Measurements from ENCODE around the gene NEK9.
A peak's percentile ranks its signal among the peaks of the same experiment; 100 is the strongest.
"Not testable (repeated sequence)": the region's sequence is repeated elsewhere in the genome, so short reads cannot be mapped to it uniquely, and the experiment has no call there.

Gene NEK9

DNA sequence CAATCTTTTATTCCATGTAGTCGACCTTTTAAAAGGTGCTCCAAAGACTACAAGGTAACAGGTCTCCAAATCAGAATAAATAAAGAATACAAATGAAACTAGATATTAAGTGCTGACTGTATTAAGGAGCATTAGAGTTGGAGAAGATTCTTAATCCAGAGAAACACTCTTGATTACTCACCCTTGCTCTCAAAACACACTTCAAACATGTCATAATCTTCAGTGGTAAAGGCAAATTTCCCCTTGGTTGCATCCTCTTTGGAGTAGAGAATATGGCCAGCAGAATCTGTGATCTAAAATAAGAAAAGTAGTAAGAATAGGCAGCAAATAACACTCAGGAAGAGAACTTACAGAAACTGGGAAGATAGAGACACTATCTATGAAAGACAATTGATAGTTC, 25.0 kb upstream of the NEK9 start:
- Mint-ChIP-seq H3K27me3 (ENCODE audit: low read depth) (no peaks in the 10 kb centered on the region), H3K9me3 (no peaks in the 10 kb centered on the region), H3K27ac (no peak overlapping the region), H3K4me1 (peaks cover 25% of the 10 kb centered on the region), H3K4me3 (no peak overlapping the region), H3K36me3 (ENCODE audit: low read depth) (peaks cover 34% of the 10 kb centered on the region)
- TF ChIP-seq, protein P1, sequence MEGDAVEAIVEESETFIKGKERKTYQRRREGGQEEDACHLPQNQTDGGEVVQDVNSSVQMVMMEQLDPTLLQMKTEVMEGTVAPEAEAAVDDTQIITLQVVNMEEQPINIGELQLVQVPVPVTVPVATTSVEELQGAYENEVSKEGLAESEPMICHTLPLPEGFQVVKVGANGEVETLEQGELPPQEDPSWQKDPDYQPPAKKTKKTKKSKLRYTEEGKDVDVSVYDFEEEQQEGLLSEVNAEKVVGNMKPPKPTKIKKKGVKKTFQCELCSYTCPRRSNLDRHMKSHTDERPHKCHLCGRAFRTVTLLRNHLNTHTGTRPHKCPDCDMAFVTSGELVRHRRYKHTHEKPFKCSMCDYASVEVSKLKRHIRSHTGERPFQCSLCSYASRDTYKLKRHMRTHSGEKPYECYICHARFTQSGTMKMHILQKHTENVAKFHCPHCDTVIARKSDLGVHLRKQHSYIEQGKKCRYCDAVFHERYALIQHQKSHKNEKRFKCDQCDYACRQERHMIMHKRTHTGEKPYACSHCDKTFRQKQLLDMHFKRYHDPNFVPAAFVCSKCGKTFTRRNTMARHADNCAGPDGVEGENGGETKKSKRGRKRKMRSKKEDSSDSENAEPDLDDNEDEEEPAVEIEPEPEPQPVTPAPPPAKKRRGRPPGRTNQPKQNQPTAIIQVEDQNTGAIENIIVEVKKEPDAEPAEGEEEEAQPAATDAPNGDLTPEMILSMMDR (IDR thresholded peaks at IDR 0.05; ENCODE audit: unreplicated experiment in 3 of 3) = no peak

DNA sequence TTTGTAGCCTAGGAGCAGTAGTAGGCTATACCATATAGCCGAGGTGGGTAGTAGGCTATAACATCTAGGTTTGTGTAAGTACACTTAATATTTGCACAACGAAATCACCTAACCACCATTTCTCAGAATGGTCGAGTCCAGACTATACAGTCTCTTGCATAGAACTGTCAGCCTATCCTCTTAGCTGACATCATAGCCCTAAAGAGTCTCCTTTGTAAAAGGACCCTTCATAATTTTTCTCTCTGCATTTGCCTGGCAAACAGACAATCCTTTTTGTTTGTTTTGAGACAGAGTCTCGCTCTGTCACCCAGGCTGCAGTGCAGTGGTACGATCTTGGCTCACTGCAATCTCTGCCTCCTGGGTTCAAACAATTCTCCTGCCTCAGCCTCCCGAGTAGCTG, 23.8 kb upstream of the NEK9 start:
- Mint-ChIP-seq H3K36me3 (ENCODE audit: low read depth) (peaks cover 43% of the 10 kb centered on the region), H3K4me1 (peaks cover 30% of the 10 kb centered on the region)
- H3K4me3 Mint-ChIP-seq; H3K27ac Mint-ChIP-seq; H3K9me3 Mint-ChIP-seq; H3K27me3 Mint-ChIP-seq (ENCODE audit: low read depth): not testable (repeated sequence)

DNA sequence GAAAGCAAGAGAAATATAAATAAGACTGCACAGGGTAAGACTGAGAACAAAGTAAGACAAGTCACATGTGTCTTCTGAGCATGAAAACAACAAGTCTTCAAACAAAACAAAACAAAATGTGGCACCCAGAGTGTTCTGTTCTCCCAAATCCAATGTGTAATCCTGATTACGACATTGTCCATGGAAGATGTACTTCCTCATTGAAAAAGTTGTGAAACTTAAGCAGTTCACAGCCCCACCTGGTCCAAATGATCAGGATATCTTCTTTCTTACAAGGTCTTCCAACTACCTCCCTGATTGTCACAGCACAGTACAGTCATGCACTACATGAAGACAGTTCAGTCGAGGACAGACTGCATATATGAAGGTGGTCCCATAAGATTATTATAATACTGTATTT, 23.3 kb upstream of the NEK9 start:
- Mint-ChIP-seq H3K9me3 (no peaks in the 10 kb centered on the region), H3K27ac (no peak overlapping the region), H3K36me3 (ENCODE audit: low read depth) (peaks cover 44% of the 10 kb centered on the region), H3K27me3 (ENCODE audit: low read depth) (no peaks in the 10 kb centered on the region), H3K4me3 (no peak overlapping the region), H3K4me1 (peaks cover 25% of the 10 kb centered on the region)
- TF ChIP-seq, protein P1 (IDR thresholded peaks at IDR 0.05; ENCODE audit: unreplicated experiment in 3 of 3) = no peak

DNA sequence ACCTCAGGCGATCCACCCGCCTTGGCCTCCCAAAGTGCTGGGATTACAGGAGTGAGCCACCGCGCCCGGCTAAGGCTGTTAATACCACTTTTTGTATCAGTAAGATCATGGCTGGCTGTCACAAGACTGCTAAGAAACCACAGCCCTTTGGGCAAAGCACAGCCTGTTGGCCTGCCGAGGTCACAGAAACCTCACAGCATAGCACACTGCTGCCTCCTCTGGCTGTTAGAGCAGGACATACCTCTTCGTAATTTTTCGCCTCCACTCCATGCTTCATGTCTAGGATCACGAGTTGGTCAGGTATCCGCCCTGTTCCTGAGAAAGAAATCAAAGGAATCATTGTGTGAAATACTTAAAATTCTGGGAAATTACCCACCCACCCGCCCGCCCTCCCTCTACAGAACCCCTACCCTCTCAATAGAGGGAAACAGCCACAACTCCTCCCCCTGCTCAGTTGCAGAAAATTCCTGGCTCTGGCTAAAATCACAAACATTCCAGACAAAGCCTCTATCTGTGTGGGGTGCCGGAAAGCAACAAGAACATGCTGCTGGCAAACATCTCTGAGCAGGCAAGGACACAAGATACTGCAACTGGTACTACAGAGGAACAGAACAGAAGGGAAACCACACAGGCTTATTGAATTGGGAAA, 20.7 kb upstream of the NEK9 start:
- peak overlapping the region; percentile 75 to 92 (median 88) for H3K27ac Mint-ChIP-seq
- no peaks in the 10 kb centered on the region for H3K9me3 Mint-ChIP-seq
- no peak overlapping the region for H3K4me3 Mint-ChIP-seq
- H3K36me3 Mint-ChIP-seq (ENCODE audit: low read depth) = peaks cover 58% of the 10 kb centered on the region
- H3K27me3 Mint-ChIP-seq (ENCODE audit: low read depth) = no peaks in the 10 kb centered on the region
- H3K4me1 Mint-ChIP-seq = peaks cover 37% of the 10 kb centered on the region
- TF ChIP-seq, protein P1 (IDR thresholded peaks at IDR 0.05; ENCODE audit: unreplicated experiment in 3 of 3) = peak; percentile 22 to 36 (median 28)

DNA sequence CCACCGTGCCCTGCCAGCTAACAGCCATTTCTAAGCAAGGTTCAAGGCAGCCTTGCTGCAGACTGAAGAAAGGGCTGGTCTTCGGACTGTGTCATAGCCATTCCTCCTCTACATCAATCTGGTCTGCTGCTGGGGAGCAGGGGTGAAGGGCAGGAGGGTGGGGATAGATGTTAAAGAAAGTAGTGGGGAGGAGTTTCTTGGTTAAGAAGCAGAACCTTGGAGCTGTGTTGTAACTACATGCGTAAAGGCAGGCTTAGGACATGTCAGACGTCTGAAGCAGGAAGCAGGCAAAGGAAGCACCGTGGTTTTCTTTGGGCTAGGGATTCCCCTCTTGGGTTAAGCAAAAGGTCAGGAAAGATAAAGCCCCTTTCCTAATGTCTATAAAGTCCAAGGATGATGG, 18.1 kb upstream of the NEK9 start:
- H3K4me3 Mint-ChIP-seq = no peak overlapping the region
- H3K36me3 Mint-ChIP-seq (ENCODE audit: low read depth) = peaks cover 47% of the 10 kb centered on the region
- no peaks in the 10 kb centered on the region for H3K27me3 Mint-ChIP-seq (ENCODE audit: low read depth)
- H3K27ac Mint-ChIP-seq = no peak overlapping the region
- TF ChIP-seq, protein P1 (IDR thresholded peaks at IDR 0.05; ENCODE audit: unreplicated experiment in 3 of 3) = no peak
- no peaks in the 10 kb centered on the region for H3K9me3 Mint-ChIP-seq
- H3K4me1 Mint-ChIP-seq = peaks cover 37% of the 10 kb centered on the region

DNA sequence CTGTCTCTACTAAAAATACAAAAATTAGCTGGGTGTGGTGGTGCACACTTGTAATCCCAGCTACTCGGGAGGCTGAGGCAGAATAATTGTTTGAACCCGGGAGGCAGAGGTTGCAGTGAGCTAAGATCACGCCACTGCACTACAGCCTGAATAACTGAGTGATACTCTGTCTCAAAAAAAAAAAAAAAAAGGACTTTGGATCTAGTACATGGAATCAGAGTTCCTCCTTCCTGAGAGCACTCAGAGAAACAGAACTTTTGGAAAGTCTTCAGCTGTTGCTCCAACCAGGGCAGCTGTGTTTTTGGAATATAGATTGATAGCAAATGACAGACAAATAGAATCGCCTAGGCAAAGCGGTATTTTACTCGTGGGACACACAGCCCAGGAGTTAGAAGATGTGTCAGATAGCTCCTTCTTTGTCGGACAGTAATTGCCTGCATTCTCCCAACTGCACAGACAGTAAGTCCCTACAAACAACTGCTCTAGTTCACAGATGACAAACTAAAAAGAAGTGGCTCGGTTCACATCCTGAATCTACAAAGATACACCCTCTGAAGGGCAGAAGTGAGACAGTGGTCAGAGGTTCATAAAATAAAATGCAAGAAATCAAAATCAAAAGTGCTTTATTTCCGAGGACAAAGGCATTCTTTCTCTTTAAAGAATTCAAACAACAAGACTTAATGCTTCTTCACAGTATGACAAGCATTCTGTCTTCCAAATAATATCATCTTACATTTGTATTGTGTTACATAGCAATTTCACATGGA, 17.1 kb upstream of the NEK9 start:
- Mint-ChIP-seq H3K9me3 (no peaks in the 10 kb centered on the region), H3K27ac (peak overlapping the region; percentile 56 to 71 (median 68))

More for the DNA sequence above, 17.1 kb upstream of the NEK9 start:
- TF ChIP-seq, protein P1 (IDR thresholded peaks at IDR 0.05; ENCODE audit: unreplicated experiment in 3 of 3) = no peak
- Mint-ChIP-seq H3K4me3 (peak overlapping the region in 1 of 3 experiments; percentile 32), H3K27me3 (ENCODE audit: low read depth) (no peaks in the 10 kb centered on the region), H3K4me1 (peaks cover 37% of the 10 kb centered on the region), H3K36me3 (ENCODE audit: low read depth) (peaks cover 40% of the 10 kb centered on the region)
